ENCODE results near the gene ARAP1.

DNA sequence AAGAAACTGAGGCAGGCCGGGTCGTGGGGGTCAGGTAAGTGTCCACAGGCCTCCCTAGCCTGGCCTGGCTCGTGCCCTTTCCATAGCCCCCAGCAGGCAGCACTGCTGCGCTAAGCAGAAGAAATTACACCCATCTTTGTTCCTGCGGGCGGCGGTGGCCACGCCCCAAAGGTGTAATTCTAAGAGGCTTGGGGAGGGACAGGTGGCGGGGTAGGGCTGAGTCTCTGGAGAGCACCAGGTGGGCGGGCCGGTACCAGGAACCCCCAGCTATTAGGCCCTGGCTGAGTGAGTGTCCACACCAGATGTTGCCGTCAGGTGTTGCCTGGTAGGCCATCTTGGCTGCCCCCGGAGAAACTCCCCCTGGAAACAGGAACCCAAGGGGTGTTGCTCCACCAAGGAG lies 12.3 kb upstream of the ARAP1 start:
- TF ChIP-seq, protein P1, sequence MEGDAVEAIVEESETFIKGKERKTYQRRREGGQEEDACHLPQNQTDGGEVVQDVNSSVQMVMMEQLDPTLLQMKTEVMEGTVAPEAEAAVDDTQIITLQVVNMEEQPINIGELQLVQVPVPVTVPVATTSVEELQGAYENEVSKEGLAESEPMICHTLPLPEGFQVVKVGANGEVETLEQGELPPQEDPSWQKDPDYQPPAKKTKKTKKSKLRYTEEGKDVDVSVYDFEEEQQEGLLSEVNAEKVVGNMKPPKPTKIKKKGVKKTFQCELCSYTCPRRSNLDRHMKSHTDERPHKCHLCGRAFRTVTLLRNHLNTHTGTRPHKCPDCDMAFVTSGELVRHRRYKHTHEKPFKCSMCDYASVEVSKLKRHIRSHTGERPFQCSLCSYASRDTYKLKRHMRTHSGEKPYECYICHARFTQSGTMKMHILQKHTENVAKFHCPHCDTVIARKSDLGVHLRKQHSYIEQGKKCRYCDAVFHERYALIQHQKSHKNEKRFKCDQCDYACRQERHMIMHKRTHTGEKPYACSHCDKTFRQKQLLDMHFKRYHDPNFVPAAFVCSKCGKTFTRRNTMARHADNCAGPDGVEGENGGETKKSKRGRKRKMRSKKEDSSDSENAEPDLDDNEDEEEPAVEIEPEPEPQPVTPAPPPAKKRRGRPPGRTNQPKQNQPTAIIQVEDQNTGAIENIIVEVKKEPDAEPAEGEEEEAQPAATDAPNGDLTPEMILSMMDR (conservative IDR thresholded peaks at IDR 0.05; ENCODE audit: low read depth, low read length), result no peak
- no peak for TF ChIP-seq EZH2 (IDR thresholded peaks at IDR 0.05; ENCODE audit: borderline replicate concordance, low read depth, low read length, poor library complexity, severe bottlenecking)

Measured in A673 (cell line).